NCI-H774 (cell line): ENCODE measurements around the gene ARL13A.
"Not testable (repeated sequence)": the region's sequence is repeated elsewhere in the genome, so short reads cannot be mapped to it uniquely, and the experiment has no call there.

ENCODE experiments used
- DNase-seq: peaks from one replicate; lab custom pipeline; 2025; lab: John Stamatoyannopoulos, UW

The ARL13A gene

DNA sequence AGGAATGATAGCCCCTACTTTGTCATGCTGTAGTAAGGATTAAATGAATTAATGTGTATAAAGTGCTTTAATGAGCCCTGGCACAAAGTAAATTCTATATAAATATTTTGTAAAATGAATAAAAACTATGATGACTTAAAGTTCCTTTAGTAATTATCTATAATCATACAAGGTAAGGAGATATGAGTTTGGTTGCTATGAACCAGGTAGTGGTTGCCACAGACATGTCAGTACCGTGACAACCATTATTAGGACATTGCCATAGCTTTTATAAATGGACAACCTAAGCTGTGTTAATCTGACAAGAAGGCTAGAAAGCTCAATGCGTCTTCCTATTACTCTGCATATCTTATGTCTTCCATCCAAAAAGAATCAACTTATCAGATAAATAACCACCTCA is at the start of gene ARL13A:
Gene ARL13A (plus strand): TSS at position 301 of the 400 bp plus-strand sequence. CDS start 3,982 bp downstream, outside the sequence.
- no peak for DNase-seq

DNA sequence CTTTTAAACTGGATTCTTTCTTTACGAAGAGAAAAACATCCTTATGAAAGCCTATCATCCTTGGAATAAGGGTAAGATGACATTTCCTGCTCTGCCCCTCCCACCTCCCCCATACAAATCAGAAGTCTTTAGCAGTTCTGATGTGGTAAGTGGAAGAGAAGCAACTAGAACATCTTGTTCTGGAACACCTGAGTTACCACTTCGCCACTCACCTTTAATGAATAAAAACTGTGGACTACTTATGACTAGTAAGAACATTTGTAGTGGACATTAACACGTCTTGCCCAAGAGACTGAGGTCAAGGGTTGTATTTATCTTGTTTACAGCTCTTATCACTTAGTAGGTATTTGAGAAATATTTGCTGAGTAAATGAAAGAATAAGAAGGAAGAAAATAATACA is 45.1 kb upstream of the ARL13A start:
- DNase-seq = no peak

DNA sequence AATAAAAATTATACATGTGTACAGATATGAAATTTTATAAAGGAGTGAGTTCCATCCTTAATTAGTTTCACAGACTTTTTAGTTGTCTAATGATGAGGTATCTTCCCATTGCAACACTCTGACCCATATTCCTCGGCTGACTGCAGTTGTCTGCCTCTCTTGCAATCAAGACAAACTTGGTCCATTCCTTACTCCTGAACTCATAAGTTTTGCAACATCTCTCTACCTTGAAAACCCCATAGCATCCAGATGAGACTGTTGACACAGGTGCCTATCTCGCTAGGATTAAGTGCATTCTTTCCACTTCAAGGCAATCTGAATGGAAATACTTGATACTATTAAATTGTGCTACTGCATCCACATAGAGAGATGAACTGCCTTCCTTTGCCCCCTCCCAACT is 43.1 kb upstream of the ARL13A start:
- no peak for DNase-seq

DNA sequence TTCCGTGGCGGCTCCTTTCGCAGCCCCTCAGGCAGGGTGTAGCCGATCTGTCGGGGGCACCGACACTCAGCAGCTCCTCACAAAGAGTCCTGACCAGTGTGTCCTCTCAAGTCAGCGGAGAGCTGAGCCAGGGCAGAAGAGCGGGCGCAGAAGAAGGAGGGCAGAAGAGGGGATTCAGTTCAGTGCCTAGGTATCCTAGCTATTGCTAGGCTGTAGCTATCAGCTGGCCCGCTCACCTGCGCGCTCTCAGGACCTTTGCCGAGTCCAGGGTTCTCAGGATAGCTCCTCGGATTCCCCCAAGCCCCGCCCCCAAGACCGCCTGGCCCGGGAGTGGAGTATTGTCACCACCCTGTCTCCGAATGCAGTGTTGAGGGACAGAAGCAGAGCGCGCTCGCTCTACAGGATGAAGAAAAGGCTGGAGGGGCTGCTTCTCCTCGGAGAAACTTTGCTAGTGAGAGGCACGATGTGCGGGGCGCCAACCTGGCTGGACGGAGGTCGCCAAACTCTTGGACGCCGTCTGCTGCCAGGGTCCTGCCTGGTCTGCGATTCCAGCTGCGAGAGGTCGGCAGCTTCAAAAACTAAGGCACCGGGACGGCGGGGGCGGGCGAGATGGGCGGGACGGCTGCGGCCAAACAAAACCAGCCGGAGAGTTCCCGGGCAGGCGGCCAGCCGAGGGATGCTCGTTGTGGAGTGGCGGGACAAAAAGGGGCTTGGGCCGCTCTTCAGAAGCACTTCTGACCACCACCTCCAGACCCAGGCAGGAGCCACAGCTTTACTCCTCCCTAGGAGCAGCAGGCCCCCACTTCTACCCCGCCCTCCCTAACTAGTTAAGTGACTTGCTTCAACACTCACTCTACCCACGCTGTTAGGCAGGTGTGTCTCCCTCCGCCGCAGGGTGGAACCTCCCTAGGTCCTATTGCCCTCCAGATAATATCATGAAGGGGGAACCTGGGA is 40.6 kb upstream of the ARL13A start, which contains the start of gene XKRX:
Gene XKRX (minus strand): TSS at position 258 of the 954 bp plus-strand sequence. CDS start 613 bp downstream, outside the sequence.
- peak; percentile 6 for DNase-seq

DNA sequence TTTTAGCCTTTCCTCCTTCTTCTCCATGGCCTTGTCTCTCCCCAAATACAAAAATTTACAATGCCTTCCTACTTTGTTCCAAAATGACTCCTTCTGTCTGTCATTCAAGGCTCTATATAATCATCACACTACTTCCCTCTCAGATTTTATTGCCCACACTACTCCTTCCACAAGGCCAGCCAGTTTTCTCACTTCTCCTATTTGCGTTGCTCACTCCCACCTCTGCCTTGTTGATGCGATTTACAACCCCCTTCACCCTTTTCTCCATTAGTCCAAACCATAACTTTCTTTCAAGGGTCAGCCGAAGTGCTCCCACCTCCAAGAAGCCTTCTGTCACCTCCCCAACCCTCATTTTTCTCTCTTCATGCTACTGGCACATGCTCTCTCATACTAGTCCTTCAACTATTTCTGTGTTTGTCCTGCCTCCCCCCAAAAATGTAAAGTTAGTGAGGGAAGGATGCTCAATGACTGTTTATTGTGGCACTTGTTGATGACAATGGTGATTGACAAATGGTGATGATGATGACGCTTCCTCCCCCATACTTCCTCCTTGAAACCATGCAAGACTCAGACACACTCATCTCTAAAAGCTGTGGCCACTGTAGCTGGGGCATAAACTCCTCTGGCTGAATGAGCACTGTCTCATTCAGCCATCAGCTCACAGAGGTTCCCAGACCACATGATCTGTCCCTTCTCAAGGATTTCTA is 38.1 kb upstream of the ARL13A start:
- DNase-seq = no peak

- DNase-seq = no peak
Observed at GRCh38 chrX:100931925-100932285, 37.6 kb upstream of the ARL13A start.

DNA sequence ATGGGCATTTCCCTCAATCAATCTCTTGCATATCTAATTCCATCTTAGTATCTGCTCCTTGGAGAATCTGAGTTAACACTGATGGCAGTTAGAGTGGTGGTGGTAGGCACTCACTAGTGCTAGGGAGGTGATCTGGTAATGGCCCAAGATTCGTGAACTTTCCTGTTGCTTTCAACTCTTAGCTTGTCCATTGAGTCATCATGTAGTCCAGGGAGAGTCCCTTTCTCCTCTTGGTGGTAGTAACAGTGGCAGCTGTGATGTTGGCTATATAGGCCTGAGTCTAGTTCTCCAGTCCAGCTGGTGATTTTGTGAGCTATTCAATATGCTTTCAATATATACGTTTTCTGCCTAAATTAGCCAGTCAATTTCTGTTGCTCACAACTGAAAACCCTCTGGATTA is 33.7 kb upstream of the ARL13A start:
- no peak for DNase-seq

GRCh38 chrX:100939333-100939732 is 30.2 kb upstream of the ARL13A start:
- DNase-seq = no peak

DNA sequence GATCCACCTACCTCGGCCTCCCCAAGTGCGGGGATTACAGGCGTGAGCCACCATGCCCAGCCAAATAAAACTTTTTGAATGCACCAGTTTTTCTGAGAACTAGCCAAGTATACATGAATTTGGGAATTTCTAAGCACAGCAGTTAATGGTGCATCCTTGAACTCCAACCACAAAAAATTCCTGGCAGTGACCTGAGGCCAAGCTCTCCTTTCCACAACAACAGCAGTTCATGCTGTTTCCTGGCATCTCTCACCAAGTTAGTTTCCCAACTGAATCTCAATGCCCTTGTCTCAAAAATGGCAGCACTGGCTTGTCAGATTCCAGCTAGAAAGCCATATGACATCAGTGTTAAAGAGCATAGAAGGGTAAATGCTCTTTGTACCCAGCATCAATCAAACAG is 24.9 kb upstream of the ARL13A start:
- DNase-seq = no peak

GRCh38 chrX:100946299-100946927 is 23.1 kb upstream of the ARL13A start:
- DNase-seq = no peak

DNA sequence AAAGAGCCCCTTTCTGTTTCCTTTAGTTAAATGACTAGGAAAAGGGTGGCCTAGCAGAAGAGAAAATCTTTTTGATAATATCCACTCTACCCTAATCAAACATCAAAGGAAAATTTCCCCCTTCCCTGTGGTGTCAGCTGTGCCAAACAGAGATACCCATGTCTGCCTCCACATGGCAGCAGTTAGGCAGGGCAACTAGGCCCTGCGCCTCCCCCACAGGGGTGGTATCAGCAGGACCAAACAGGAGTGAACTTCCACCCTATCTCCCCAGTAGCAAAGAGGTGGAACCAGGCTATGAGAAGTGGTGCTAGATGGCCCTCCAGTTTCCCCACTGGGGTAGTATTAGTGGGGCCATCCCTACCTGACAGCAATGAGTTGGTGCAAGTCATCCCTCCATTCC is 21.0 kb upstream of the ARL13A start:
- DNase-seq = no peak

DNA sequence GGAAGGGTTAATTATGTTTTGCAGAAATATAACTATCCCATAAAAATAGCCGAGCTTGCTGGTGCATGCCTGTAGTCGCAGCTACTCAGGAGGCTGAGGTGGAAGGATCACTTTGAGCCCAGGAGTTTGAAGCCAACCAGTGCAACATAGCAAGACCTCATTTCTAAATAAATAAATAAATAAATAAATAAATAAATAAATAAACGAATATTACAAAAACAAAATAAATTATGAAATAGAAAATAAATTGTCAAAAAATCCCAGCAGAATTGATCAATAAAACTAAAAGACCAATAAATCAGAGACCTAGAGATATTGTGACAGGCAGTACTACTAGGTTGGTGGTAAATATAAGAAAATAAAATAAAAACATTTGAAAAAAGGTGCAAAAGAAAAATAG is 6.7 kb upstream of the ARL13A start:
- no peak for DNase-seq

DNA sequence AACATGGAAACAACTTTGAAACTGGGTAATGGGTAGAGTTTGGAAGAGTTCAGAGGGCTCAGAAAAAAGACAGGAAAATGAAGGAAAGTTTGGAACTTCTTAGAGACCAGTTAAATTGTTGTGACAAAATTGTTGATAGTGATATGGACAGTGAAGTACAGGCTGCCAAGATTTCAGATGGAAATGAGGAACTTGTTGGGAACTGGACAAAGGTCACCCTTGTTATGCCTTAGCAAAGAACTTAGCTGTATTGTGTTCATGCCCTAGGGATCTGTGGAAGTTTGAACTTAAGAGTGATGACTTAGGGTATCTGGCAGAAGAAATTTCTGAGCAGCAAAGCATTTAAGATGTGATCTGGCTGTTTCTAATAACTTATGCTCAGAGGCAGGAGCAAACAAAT is 5.1 kb upstream of the ARL13A start:
- DNase-seq = no peak

GRCh38 chrX:100969936-100970335 is 428 bp downstream of the ARL13A start:
- DNase-seq = no peak

DNA sequence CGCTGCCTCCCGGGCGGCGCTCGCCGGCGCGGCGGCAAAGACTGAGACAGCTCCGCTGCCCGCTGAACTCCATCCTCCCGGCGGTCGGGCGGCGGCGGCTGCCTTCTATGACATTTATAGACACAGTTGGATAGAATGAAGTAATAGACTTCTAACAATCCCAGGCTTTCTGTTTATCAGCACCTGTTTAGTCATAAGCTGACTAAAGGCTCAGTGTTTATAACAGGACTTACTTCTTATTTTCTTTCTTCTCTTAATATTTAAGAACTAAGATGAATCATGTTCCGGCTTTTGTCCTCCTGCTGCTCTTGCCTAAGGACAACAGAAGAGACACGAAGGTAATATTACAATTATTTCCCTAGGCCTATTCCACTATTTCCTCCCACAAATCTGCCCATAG is 3.9 kb downstream of the ARL13A start:
- no peak for DNase-seq

GRCh38 chrX:100975212-100975611 is 5.7 kb downstream of the ARL13A start:
- no peak for DNase-seq

DNA sequence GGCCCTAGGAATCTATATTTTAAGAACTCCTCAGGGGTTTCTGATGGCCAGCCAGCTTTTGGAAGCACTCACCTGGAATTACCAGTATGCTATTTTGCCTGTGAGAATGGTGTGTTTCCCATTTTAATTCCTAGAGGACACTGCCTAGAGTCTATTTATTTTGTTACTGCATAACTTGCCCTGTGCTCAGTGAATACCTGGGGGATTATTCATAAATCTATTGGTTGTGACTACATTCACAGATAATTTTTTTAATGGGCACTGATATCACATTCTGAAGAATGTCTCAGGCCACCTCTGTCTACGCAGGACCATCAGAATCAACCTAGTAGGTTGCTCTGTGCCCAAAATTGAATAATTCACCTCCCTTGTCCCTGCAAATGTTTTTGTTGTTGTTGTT is 6.7 kb downstream of the ARL13A start:
- no peak for DNase-seq

DNA sequence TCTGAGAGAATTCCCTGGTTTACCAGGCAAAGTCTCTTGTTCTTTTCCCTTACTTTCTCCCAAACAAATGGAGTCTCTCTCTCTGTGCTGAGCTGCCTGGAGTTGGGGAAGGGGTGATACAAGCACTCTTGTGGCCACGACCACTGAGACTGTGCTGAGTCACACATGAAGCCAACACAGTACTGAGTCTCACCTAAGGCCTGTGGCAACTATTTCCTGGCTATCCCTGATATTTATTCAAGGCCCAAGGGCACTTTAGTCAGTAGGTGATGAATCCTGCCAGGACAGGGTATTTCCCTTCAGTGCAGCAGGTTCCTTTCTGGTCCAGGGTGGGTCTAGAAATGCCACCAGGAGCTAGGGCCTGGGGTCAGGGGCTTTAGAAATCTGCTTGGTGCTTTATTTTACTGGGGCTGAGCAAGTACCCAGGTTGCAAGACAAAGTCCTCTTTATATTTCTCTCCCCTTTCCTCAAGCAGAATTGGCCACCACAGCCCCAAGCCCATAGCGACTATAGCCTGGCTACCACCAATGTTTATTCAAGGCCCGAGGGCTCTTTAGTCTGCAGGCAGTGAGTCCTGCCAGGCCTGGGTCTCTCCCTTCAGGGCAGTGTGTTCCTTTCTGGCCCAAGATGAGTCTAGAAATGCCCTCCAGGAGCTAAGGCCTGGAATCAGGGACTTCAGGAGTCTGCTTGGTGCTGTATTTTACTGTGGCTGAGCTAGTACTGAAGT is 10.5 kb downstream of the ARL13A start:
- no peak for DNase-seq

DNA sequence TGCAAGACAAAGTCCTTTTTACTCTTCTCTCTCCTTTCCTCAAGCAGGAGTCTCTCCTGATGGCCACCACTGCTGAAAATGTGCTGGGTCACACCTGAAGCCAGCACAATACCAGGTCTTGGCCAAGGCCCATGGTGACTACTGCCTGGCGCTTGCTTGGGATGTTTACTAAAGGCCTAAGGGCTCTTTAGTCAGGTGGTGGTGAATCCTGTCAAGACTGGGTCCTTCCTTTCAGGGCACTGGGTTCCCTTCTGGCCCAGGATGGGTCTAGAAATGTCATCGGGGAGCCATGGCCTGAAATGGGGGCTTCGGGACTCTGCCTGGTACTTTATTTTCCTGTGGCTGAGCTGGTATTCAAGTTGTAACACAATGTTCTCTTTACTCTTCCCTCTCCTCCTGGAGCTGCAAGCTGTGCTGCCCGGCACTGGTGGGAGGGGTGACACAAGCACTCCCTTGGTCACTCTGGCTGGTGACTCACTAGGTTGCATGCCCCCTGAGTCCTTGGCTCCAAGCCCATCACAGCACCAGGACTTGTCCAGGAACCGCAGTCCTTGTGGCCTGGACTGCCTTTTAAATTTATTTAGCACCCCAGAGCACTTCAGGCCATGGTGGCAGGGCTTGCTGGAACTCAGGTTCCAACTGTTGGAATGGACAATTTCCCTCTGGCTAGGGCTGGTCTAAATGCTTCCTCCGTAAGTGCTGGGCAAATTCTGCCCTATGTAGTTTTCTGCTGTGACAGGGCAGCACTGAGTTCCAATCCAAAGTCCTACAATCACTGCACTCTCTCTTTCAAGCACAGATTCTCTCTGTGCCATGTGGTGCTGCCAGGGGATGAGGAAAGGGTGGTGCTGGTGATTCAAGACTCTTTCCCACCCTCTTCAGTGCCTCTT is 11.3 kb downstream of the ARL13A start:
- DNase-seq = no peak

DNA sequence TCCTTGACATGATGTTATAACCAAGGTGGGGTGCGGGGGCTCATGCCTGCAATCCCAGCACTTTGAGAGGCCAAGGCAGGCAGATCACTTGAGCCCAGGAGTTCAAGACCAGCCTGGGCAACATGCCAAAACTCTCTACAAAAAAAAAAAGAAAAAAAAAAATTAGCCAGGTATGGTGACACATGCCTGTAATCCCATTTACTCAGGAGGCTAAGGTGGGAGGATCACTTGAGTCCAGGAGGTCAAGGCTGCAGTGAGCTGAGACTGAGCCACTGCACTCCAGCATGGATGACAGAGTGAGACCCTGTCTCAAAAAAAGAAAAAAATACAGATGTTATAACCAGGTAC is 12.0 kb downstream of the ARL13A start:
- not testable (repeated sequence) for DNase-seq

DNA sequence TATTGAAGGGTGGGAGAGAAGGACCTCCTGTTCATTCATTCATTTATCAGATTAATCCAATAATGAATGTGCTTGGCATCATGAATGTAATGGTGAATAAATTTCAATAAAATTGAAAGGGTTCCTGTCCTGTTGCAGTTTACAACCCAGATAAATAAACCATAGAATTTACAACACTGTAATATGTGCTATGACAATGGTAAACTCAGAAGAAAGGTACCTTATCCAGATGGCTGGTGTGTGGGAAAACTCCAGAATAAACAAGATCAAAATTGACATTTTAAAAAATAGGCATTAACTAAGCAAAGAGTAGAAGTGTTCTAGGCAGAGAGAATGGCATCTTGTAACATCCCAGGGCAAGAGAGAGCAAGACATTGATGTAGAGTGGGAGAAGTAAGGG is 15.3 kb downstream of the ARL13A start:
- DNase-seq = no peak
